NCI-H1436 treated with DMSO at 0.1 percent for 48 hours (cell line): ENCODE results near the gene PTPN14.
"Not testable (repeated sequence)": the region's sequence is repeated elsewhere in the genome, so short reads cannot be mapped to it uniquely, and the experiment has no call there.

Experiments
- DNase-seq: peaks from one replicate; lab custom pipeline; 2025; lab: John Stamatoyannopoulos, UW

Gene PTPN14

GRCh38 chr1:214541693-214542092 is 9.7 kb downstream of the PTPN14 start:
- no peak for DNase-seq

GRCh38 chr1:214541206-214541605 is 10.2 kb downstream of the PTPN14 start:
- no peak for DNase-seq

GRCh38 chr1:214540324-214540723 is 11.1 kb downstream of the PTPN14 start:
- no peak for DNase-seq

- DNase-seq, result no peak
Observed at GRCh38 chr1:214538496-214538895, 12.9 kb downstream of the PTPN14 start.

GRCh38 chr1:214537872-214538473 is 13.4 kb downstream of the PTPN14 start:
- no peak for DNase-seq

- no peak for DNase-seq
Observed at GRCh38 chr1:214537219-214537618, 14.2 kb downstream of the PTPN14 start.

GRCh38 chr1:214532070-214532469 is 19.3 kb downstream of the PTPN14 start:
- DNase-seq, result no peak

- DNase-seq, result no peak
Observed at GRCh38 chr1:214525535-214526019, 25.8 kb downstream of the PTPN14 start.

GRCh38 chr1:214524824-214525223 is 26.6 kb downstream of the PTPN14 start:
- DNase-seq, result no peak

- DNase-seq, result no peak
Observed at GRCh38 chr1:214523124-214523824, 28.1 kb downstream of the PTPN14 start.

- not testable (repeated sequence) for DNase-seq
Observed at GRCh38 chr1:214521458-214521857, 29.9 kb downstream of the PTPN14 start.

GRCh38 chr1:214520544-214521165 is 30.7 kb downstream of the PTPN14 start:
- DNase-seq, result no peak

GRCh38 chr1:214518361-214518760 is 33.0 kb downstream of the PTPN14 start:
- no peak for DNase-seq

- no peak for DNase-seq
Observed at GRCh38 chr1:214516434-214517326, 34.7 kb downstream of the PTPN14 start.

- DNase-seq, result no peak
Observed at GRCh38 chr1:214515544-214516433, 35.6 kb downstream of the PTPN14 start.

GRCh38 chr1:214514819-214515383 is 36.5 kb downstream of the PTPN14 start:
- no peak for DNase-seq

GRCh38 chr1:214514032-214514818 is 37.2 kb downstream of the PTPN14 start:
- no peak for DNase-seq

GRCh38 chr1:214513394-214513793 is 38.0 kb downstream of the PTPN14 start:
- DNase-seq, result no peak

- DNase-seq, result no peak
Observed at GRCh38 chr1:214511639-214511998, 39.8 kb downstream of the PTPN14 start.
